Adipocyte (in vitro differentiated cells): ENCODE measurements around the gene COL11A1.
"Not testable (repeated sequence)": the region's sequence is repeated elsewhere in the genome, so short reads cannot be mapped to it uniquely, and the experiment has no call there.

Experiments used
- DNase-seq: peaks from one replicate; pipeline ENCODE4 v3.0.0-alpha.2; 2015; ENCODE audit warnings: low read depth
- H3K27me3 ChIP-seq: replicated peaks from 2 replicates; pipeline ENCODE4 v1.7.0; 2013; ENCODE audit warnings: mild to moderate bottlenecking, low read length, moderate library complexity; ENCODE audit not compliant: control insufficient read depth, insufficient read depth
- H3K36me3 ChIP-seq: 2 replicates; pipeline ENCODE4 v1.7.0; 2013; ENCODE audit warnings: low read length, mild to moderate bottlenecking, moderate library complexity; ENCODE audit not compliant: control insufficient read depth, insufficient read depth, severe bottlenecking
- H3K4me1 ChIP-seq: 2 replicates; pipeline ENCODE4 v1.7.0; 2013; ENCODE audit warnings: mild to moderate bottlenecking, low read length, moderate library complexity; ENCODE audit not compliant: control insufficient read depth, insufficient read depth
- H3K4me3 ChIP-seq: 2 replicates; pipeline ENCODE4 v1.7.0; 2013; ENCODE audit warnings: mild to moderate bottlenecking, low read length, moderate library complexity
- H3K9ac ChIP-seq: 2 replicates; pipeline ENCODE4 v1.7.0; 2013; ENCODE audit warnings: mild to moderate bottlenecking, low read length, moderate library complexity
- H3K9me3 ChIP-seq: 2 replicates; pipeline ENCODE4 v1.7.0; 2013; ENCODE audit warnings: mild to moderate bottlenecking, low read length, moderate library complexity; ENCODE audit not compliant: control insufficient read depth

Gene COL11A1

DNA sequence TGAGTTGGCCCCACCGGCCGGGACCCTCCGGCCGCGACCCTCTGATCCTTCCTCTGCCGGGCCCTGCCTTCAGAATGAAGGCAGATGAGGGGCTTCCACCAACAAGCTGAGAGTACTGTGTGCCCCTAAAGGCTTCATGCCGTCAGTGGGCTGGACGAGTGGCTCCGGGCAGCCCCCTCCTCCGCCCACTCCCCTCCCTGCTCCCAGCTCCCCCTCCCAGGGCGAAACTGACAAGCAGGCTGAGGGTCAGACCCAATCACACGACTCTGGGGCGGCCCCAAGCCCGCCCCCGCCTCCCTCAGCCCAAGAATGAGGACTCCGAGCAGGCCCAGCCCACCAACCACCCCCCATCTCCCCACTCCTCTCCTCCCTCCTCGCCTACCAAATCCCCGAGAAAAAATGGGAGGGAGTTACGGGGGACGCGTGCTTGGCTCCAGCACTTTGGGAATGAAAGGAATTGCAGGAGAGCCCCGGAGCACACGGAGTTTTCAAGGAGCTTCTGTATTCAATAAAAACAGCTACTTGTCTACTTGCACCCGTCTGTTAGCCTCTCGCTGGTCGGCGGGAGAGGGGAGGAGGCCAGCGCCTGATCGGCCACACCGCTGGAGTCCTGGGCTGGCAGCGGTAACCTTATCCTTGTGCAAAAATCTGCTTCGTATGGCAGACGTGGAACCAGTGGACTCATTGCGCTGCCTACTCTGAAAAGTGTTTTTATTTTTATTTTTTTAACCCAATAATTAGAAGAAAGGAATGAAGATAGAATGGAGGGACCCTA is at the start of gene COL11A1:
Gene COL11A1 (minus strand): TSS at position 147 of the 775 bp plus-strand sequence. CDS start 344 bp downstream, outside the sequence.
- DNase-seq = no peak
- H3K9me3 ChIP-seq = no peaks in the 10 kb centered on the region
- peak within 1 kb of the TSS; percentile 72 for H3K9ac ChIP-seq
- H3K4me1 ChIP-seq = peaks cover 12% of the 10 kb centered on the region
- peak within 1 kb of the TSS; percentile 94 for H3K4me3 ChIP-seq
- H3K36me3 ChIP-seq = no peaks in the 10 kb centered on the region
- no peaks in the 10 kb centered on the region for H3K27me3 ChIP-seq

DNA sequence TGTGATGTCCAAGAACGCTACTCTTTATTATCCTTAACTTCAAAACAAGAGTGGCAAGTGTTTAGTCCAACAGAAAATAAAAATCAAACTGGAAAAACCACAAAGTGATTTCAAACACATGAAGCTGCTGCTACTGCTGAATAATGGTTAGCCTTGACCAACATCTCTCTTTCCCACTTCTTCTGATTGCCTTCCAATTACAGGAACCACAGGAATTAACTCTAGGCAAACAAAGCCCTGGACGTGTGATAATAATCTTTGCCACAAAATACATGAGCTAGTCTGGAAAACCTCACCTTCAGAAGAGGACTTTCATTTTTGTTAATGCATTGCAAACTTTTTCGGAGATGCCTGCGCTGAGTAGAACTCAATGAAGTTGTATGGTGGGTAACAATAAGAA is 48.6 kb upstream of the COL11A1 start:
- Histone ChIP-seq H3K36me3 (no peaks in the 10 kb centered on the region), H3K9ac (no peak overlapping the region), H3K27me3 (no peaks in the 10 kb centered on the region), H3K4me3 (no peak overlapping the region), H3K9me3 (no peaks in the 10 kb centered on the region), H3K4me1 (no peaks in the 10 kb centered on the region)
- DNase-seq = peak; percentile 56

DNA sequence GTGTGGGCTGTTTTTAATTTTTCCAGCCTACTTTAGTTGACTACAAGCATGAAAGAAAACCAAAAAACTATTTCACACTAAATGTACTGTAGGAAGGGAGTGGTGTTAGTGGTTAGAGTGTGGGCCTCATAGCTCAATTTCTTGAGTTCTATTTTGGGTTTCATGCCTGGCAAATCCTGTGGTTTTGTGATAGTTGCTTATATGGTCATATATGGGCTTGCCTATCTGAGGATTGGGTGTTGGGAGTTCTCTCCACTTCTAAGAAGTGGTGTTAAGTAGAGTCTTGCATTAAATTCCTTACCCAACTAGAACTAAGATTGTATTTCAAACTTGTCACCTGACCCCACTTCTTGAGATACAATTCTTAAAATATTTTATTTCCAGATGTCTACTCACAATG is 37.8 kb upstream of the COL11A1 start:
- Histone ChIP-seq H3K4me1 (no peaks in the 10 kb centered on the region), H3K4me3 (no peak overlapping the region), H3K27me3 (no peaks in the 10 kb centered on the region), H3K9ac (no peak overlapping the region), H3K9me3 (no peaks in the 10 kb centered on the region), H3K36me3 (no peaks in the 10 kb centered on the region)
- DNase-seq = no peak

DNA sequence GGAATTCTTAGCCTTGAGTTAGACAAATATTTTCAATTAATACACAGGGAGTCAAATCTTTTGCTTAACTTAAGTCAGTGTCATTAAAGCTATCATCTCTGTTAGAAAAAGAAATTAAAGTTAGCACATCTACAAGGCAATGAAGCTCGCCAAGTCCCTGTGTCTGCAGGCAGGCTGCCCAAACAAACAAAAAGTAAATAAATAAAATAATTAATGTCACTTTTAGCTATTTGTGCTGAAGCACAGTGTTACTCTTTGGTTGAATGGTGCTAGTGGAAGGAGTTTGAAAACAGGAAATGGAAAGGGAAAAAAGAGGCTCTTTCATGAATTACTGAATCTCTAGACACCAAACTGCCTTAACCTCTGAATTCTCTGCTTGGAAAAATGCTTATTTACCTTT is 37.1 kb upstream of the COL11A1 start:
- Histone ChIP-seq H3K36me3 (no peaks in the 10 kb centered on the region), H3K4me1 (no peaks in the 10 kb centered on the region), H3K9me3 (no peaks in the 10 kb centered on the region), H3K4me3 (no peak overlapping the region), H3K9ac (no peak overlapping the region), H3K27me3 (no peaks in the 10 kb centered on the region)
- DNase-seq = no peak

DNA sequence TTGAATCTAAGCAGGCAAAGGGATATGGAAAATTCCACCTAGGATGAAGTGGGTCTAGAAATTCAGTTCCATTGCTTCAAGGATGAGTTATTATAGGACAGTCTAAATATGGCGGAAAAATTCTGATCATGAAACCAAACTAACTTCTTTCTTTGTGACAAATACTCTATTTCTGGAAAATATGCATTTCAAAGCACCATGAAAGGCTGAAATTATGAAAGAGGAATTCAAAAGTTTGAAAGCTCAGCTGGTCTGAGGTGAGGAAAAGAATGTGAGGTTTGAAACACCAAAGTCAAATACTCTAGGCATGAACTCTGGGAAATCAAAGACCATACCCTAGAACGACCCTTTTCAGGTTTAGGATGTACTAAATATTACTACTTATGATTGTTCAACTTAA is 36.4 kb upstream of the COL11A1 start:
- H3K36me3 ChIP-seq = no peaks in the 10 kb centered on the region
- DNase-seq = no peak

DNA sequence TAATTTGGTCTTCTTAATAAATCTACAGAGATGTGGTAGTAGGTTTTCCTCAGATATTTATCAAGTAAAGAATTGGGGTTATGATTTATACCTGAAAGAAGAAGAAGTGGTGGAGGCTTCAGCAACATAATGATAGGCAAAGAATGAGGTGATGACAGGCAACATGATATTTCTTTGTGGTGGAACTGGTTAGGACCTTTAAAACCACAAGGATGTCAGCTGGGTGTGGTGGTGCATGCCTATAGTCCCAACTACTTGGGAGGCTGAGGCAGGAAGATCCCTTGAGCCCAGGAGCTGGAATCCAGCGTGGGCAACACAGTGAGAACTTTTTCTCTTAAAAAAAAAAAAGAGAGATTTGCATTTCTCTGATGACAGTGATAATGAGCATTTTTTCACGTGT is 34.1 kb upstream of the COL11A1 start:
- DNase-seq = no peak
- no peaks in the 10 kb centered on the region for H3K9me3 ChIP-seq
- no peaks in the 10 kb centered on the region for H3K27me3 ChIP-seq
- no peaks in the 10 kb centered on the region for H3K4me1 ChIP-seq
- H3K36me3 ChIP-seq = no peaks in the 10 kb centered on the region
- H3K4me3 ChIP-seq = no peak overlapping the region
- no peak overlapping the region for H3K9ac ChIP-seq

More for the DNA sequence above, 36.4 kb upstream of the COL11A1 start:
- Histone ChIP-seq H3K9ac (no peak overlapping the region), H3K27me3 (no peaks in the 10 kb centered on the region), H3K4me1 (no peaks in the 10 kb centered on the region), H3K4me3 (no peak overlapping the region), H3K9me3 (no peaks in the 10 kb centered on the region)

DNA sequence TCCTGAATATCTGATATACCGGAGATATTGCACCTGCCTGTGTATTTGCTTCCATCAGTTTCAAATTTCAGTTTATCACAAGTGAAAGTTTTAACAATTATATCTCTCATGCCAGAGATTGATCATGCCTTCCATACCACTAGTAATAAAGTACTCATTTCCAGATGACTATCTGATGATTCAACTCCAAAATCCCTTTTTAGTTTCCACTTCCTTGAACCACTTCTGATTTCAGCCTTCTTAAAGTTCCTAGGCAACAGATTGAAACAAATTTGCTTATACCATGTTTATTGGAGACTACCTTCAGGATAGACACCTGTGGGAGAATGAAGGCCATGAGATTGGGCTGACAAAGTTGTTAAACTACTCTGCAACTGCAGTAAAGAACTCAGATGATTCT is 21.5 kb upstream of the COL11A1 start:
- Histone ChIP-seq H3K36me3 (no peaks in the 10 kb centered on the region), H3K4me3 (no peak overlapping the region), H3K4me1 (peaks cover 15% of the 10 kb centered on the region), H3K9ac (no peak overlapping the region), H3K9me3 (no peaks in the 10 kb centered on the region), H3K27me3 (no peaks in the 10 kb centered on the region)
- no peak for DNase-seq

DNA sequence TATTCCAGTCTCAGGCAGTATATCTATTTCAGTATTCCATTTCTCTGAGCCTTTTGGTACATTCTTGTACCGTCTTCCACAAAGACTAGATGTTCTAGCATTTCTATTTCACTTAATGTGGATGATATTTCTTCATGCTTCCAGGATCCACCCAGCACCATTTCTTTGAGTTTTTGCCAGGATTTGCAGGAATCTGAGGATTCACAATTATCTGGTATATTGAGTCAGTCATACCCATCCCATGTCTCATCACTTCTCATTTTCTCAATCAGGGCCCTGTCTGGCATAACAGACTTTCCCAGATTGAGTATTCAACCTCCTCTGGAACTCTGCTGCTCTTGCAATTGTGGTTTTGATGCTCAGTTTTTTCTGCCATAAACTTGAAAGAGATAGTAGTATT is 20.9 kb upstream of the COL11A1 start:
- peak; percentile 48 for DNase-seq
- Histone ChIP-seq H3K27me3 (no peaks in the 10 kb centered on the region), H3K9me3 (no peaks in the 10 kb centered on the region), H3K4me1 (peaks cover 15% of the 10 kb centered on the region), H3K9ac (no peak overlapping the region), H3K4me3 (no peak overlapping the region), H3K36me3 (no peaks in the 10 kb centered on the region)

DNA sequence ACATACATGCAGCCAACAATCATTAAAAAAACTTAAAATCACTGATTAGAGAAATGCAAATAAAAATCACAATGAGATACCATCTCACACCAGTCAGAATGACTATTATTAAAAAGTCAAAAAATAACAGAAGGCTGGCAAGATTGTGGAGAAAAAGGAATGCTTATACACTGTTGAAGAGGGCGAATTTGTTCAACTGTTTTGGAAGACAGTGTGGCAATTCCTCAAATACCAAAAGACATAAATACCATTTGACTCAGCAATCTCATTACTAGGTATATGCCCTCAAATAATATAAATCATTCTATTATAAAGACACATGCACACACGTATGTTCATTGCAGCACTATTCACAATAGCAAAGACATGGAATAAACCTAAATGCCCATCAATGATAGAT is 19.9 kb upstream of the COL11A1 start:
- peaks cover 20% of the 10 kb centered on the region for H3K4me1 ChIP-seq
- not testable (repeated sequence) for H3K9ac ChIP-seq, H3K4me3 ChIP-seq, DNase-seq, H3K36me3 ChIP-seq, H3K9me3 ChIP-seq, H3K27me3 ChIP-seq

DNA sequence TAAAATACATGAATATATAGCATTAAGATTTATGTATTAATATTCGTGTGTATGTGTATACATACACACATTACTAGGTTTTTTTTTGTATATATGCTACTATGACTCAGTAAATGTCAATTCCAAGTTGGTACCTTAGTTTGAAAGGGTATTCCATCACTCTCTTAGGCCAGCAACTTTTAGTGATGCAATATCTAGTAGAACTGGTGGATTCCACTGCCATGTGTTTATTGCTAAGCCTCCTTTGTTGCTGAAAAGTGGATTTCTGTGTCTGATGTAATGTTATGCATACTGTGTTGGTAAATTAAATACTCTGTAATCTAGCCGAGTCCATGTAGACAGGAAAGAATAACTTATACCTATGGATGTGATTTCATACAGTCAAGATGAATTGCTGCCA is 16.9 kb upstream of the COL11A1 start:
- H3K9me3 ChIP-seq = peaks cover 8% of the 10 kb centered on the region
- no peak overlapping the region for H3K4me3 ChIP-seq
- peak; percentile 40 for DNase-seq
- H3K36me3 ChIP-seq = no peaks in the 10 kb centered on the region
- H3K4me1 ChIP-seq = peaks cover 23% of the 10 kb centered on the region
- no peak overlapping the region for H3K9ac ChIP-seq
- H3K27me3 ChIP-seq = no peaks in the 10 kb centered on the region

DNA sequence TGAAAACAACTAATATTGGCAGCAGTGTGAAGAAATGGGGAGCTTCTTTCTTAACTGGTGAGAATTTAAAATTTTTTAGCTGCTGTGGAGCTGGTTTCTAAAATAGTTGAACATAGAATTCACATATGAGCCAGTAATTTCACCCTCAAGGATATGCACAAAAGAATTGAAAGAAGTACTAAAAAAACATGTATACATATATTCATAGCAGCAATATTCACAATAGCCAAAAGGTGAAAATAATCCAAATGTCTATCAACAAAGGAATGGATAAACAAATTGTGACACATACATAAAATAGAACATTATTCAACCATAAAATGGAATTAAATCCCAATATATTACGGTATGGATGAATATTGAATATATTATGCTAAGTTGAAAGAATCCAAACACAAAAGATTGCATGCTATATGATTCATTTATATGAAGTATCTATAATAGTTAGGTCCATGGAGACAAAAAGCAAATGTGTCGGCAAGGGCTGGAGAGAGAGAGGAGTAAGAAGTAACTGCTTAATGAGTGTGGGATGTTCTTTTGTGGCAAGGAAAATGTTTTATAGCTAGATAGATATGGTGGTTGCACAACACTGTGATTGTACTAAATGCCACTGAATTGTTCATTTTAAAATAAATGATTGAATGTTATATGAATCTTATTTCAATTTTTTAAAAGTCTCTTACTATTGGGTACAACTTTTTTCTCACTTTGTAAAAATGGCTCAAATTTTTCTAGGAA is 14.8 kb upstream of the COL11A1 start:
- H3K27me3 ChIP-seq = no peaks in the 10 kb centered on the region
- no peak for DNase-seq

More for the DNA sequence above, 14.8 kb upstream of the COL11A1 start:
- Histone ChIP-seq H3K4me3 (no peak overlapping the region), H3K9me3 (peaks cover 8% of the 10 kb centered on the region), H3K36me3 (no peaks in the 10 kb centered on the region), H3K4me1 (peaks cover 8% of the 10 kb centered on the region), H3K9ac (no peak overlapping the region)
